Fibroblast of peridontal ligament (primary cell): ENCODE results near the gene DNMBP.
"Not testable (repeated sequence)": the region's sequence is repeated elsewhere in the genome, so short reads cannot be mapped to it uniquely, and the experiment has no call there.

ENCODE experiments used
- DNase-seq: peaks from one replicate; pipeline ENCODE4 v3.0.0-alpha.2; 2010; ENCODE audit errors: extremely low read depth

DNMBP gene

DNA sequence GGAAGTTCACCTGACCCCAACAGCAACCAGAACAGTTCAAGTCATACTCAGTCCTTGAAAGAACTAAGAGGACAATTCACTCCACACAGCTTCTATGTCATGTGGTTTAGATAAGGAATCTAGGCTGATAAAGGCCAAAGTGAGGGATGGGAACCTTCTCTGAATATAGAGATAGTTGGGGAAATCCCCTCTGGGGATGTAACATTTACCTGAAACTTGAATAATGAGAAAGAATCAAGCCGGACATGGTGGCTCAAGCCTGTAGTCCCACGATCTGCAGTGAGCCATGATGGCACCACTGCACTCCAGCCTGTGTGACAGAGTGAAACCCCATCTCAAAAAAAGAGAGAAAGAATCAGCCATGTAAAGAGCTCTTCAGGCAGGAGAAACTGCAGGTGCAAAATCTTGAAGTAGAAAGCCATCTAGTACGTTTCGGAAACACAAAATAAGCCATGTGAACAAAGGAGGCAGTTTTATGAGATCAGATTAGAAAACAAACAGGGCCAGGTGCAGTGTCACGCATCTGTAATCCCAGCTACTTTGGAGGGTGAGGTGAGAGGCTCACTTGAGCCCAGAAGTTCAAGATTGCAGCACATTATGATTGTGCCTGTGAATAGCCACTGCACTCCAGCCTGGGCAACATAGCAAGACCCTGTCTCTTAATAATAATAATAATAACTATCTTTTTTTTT is 4.5 kb upstream of the DNMBP start:
- no peak for DNase-seq

GRCh38 chr10:100013621-100014020 is 3.9 kb upstream of the DNMBP start:
- no peak for DNase-seq

DNA sequence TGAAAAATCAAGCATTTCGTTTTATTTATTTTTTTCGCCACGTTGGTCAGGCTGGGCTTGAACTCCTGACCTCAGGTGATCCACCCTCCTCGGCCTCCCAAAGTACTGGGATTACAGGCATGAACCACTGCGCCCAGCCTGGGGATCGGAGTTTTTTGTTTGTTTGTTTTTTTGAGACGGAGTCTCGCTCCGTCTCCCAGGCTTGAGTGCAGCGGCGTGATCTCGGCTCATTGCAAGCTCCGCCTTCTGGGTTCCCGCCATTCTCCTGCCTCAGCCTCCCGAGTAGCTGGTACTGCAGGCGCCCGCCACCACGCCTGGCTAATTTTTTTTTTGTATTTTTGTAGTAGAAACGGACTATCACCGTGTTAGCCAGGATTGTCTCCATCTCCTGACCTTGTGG is 2.2 kb upstream of the DNMBP start:
- DNase-seq: not testable (repeated sequence)

DNA sequence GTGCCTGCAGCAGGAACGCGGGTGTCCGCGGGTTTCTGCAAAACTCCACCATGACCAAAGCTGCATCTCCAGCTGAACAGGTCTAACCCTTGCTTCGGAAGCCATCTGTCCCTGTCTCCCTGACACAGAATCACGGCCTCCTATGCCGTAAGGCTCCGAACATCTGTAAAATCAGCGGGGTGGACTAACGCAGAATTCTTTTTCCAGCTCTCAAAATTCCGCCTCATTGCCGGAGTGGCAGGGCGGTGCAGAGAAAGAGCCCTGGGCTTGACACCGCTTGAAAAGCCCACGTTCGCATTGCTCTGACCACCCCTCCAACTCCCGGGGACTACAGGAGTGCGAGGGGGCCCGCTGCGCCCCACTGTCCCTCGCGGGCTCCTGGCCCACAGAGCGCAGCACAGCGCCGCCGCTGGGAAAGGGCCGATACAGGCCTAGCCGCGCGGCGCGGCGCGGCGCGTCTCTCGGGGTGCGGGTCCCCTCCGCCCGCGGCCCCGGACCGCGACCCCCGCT is 409 bp downstream of the DNMBP start:
- DNase-seq: peak; percentile 39

- DNase-seq: no peak
Measured at GRCh38 chr10:100008708-100009282, 952 bp downstream of the DNMBP start.

DNA sequence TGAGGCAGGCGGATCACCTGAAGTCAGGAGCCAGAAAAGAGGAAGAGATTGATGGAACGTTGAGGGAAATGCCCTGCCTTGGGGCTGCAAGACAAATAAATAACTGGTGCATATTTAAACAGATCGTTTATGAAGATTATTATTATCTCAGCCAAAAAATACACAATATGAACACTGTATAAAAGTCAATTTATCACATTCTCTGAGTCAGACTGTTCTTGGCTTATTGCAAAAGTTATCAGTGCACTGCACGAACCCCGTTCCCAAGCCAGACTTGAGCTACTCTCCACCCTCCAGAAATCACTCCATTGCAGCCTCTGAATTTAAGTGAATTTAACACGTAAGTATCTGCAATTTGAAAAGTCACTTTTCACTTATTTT is 1.6 kb downstream of the DNMBP start:
- peak; percentile 71 for DNase-seq

GRCh38 chr10:100007231-100008141 is 2.3 kb downstream of the DNMBP start:
- DNase-seq: no peak

GRCh38 chr10:100006243-100006886 is 3.4 kb downstream of the DNMBP start:
- DNase-seq: peak; percentile 92

GRCh38 chr10:100004805-100005510 is 4.8 kb downstream of the DNMBP start:
- no peak for DNase-seq

GRCh38 chr10:100000109-100000644 is 9.6 kb downstream of the DNMBP start:
- no peak for DNase-seq

DNA sequence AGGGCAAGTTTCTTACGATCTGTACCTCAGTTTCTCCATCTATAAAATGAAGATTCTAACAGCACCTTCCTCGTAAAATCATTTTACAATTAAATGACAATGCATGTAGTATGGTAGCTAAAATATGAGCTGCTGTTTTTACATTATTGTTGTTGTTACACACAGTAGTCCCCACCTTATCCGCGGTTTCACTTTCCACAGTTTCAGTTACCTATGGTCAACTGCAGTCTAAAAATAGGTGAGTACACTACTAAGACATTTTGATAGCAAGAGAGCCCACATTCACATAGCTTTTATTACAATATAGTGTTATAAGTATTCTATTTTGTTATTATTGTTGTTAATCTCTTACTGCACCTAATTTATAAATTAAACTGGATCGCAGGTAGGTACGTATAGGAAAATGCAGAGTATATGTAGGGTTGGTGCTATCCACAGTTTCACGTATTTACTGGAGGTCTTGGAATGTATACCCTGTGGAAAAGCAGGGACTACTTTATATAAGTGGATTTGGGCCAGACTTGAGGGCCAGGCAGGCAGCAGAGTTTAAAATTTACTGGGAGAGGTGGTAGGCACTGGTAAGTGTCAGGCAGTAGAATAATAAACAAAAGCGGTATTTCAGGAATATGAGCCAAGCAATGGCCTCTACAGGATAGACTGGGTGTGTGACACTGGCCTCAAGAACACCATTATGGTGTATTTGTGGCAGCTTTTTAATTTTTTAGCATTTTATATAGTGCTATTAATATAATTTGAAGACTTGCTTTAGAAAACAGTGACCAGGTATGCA is 10.2 kb downstream of the DNMBP start:
- no peak for DNase-seq

- DNase-seq: no peak
Measured at GRCh38 chr10:99998889-99999288, 10.9 kb downstream of the DNMBP start.

- peak; percentile 59 for DNase-seq
Measured at GRCh38 chr10:99996671-99997648, 12.8 kb downstream of the DNMBP start.

DNA sequence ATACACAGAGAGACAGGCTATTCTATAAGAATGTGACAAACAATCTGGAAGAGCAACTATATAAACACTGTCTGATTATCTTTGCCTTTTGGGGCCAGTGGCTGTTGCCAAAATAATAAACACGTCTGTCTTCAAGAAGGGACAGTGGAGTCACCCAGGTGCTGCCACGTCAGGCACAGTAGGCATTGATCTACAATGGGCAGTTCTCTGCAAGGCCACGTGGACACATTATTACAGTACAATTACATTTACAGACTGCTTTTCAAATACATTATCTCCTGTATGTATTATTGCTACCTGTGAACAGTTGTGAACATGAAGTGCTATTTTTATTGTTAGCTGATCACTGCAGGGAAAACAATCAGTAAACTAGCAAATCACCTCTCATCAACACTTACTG is 14.0 kb downstream of the DNMBP start:
- DNase-seq: no peak

GRCh38 chr10:99995269-99995668 is 14.5 kb downstream of the DNMBP start:
- DNase-seq: no peak

DNA sequence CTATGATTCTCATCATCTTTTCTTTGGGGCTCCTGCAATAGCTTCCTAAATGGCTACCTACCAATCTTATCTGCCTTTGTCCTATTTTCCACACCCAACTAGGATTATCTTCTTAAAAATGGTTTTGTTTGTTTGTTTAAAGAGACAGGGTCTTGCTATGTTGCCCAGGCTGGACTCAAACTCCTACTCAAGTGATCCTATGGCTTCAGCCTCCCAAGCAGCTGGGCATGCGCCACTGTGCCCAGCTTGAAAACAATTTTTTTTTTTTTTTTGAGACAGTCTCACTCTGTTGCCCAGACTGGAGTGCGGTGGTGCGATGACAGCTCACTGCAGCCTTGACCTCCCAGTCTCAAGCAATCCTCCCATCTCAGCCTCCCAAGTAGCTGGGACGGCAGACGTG is 14.9 kb downstream of the DNMBP start:
- DNase-seq: no peak

DNA sequence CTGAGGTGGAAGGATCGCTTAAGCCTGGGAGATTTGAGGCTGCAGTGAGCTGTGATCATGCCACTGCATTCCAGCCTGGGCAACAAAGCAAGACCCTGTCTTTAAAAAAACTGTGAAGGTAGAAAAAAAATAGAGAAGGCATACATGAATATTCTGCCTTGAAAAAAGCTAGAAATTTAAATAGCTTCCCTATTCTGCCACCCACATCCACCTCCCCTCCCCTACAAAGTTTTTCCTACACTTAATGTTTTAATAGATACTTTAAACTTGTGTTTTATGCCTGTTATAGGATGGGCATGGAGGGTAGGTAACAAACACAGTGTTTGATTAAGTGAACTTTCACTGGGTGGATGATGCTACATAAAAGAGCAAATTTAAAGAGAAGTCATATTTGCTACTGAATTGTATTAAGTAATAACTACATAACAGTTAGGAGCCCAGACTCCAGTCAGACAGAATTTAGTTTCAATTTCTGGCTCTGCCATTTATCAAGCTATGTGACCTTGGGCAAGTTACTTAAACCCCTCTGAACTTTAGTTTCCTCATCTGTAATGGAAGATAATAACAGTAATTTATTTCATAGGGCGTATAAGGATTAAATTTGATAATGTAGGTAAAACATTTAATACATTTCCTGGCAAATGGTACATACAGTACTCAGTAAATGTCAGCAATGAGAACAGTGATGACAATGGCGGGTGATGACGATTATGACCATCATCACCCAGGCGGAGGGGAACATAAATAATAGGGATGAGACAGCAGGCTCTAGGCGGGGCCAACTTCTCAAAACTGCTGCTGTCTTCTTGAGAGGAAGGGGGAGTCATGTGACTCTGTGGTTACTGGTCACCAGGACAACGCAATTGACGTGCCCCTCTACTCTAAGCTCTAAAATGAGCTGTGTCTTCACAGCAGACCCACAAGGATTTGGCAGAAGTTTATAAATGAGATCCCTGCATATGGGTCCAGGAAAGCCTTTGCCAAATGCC is 15.8 kb downstream of the DNMBP start:
- peak; percentile 98 for DNase-seq

GRCh38 chr10:99985637-99986036 is 24.1 kb downstream of the DNMBP start:
- not testable (repeated sequence) for DNase-seq
